HG02884 (cell line): ENCODE measurements around the gene HOMER2.

Experiments
- ATAC-seq: cut with Tn5 transposase; IDR thresholded peaks from one replicate; pipeline ENCODE4 v1.9.1; 2021; ENCODE audit warnings: mild to moderate bottlenecking, moderate library complexity; ENCODE audit not compliant: unreplicated experiment

The HOMER2 gene

GRCh38 chr15:82805994-82806406, 146.5 kb downstream of the HOMER2 start, which contains the start of gene FSD2:
Gene FSD2, minus strand, starts transcription at chr15:82806069. Its CDS starts 18,679 bp downstream, at chr15:82787390.
- peak; percentile 46 for ATAC-seq

GRCh38 chr15:82804575-82804949, 148.0 kb downstream of the HOMER2 start:
- ATAC-seq, result no peak

- ATAC-seq, result no peak
Observed at GRCh38 chr15:82803793-82804574, 148.5 kb downstream of the HOMER2 start.

GRCh38 chr15:82802497-82802896, 150.0 kb downstream of the HOMER2 start:
- ATAC-seq, result no peak

- no peak for ATAC-seq
Observed at GRCh38 chr15:82799183-82799841, 153.2 kb downstream of the HOMER2 start.
